ENCODE results near the gene TMEM178B. TPM values are rescaled to one million over a fixed set of nuclear protein-coding genes. Genes with fewer than 3 reads are reported as not detected.

Gene TMEM178B
- total and polyA plus RNA-seq, 2 of the 13 experiments (the other 11 are each of a cell fraction or from before 2014, with no cell fraction given), result 0.01 to 0.02 TPM

GRCh38 chr7:141184532-141185190 is 110.8 kb downstream of the TMEM178B start:
- no peak overlapping the region for H3K27ac ChIP-seq (ENCODE audit: extremely low read length, insufficient read depth, low read length)
- H3K9me3 ChIP-seq (ENCODE audit: low read length), result no peaks in the 10 kb centered on the region
- 37% methylated on average over 10 of the region's 10 CpGs for WGBS (ENCODE audit: low lambda C conversion rate)
- no peaks in the 10 kb centered on the region for H4K20me1 ChIP-seq (ENCODE audit: insufficient read depth, low read length)
- H3K9ac ChIP-seq (ENCODE audit: insufficient read depth, low read depth, low read length), result no peak overlapping the region
- ChIA-PET CTCF (ENCODE audit: low intra/inter-chr PET ratio, low total read pairs) (no interaction called here), POLR2A (no interaction called here)
- H3K27me3 ChIP-seq (ENCODE audit: control insufficient read depth in 1 of 2, insufficient read depth in 2 of 2, low read length in 2 of 2), result peaks cover 0 to 11% of the 10 kb centered on the region in 2 experiments; a peak in 1 of 5 replicates
- no TSS peak for BruUV-seq (replicated peaks)
- no peak overlapping the region for H3K4me3 ChIP-seq (replicated peaks in 1 of 3; ENCODE audit: insufficient read depth in 1 of 3, low read depth in 2 of 3, low read length in 3 of 3)
- TF ChIP-seq KLF12 (CRISPR knock-in tag; IDR thresholded peaks at IDR 0.05; ENCODE audit: borderline replicate concordance) (no peak), RXRB (CRISPR knock-in tag; IDR thresholded peaks at IDR 0.05; ENCODE audit: borderline replicate concordance) (no peak), GRHL1 (CRISPR knock-in tag; conservative IDR thresholded peaks at IDR 0.05) (no peak), ZNF160 (CRISPR knock-in tag; IDR thresholded peaks at IDR 0.05) (no peak), ZBTB20 (CRISPR knock-in tag; IDR thresholded peaks at IDR 0.05; ENCODE audit: borderline replicate concordance, low read depth) (no peak), KDM3A (CRISPR knock-in tag; IDR thresholded peaks at IDR 0.05; ENCODE audit: low read depth) (no peak), KAT2B (IDR thresholded peaks at IDR 0.05; ENCODE audit: borderline replicate concordance, low read depth, low read length) (no peak), ZMYM3 (CRISPR knock-in tag; IDR thresholded peaks at IDR 0.05) (no peak), HMGA1 (CRISPR knock-in tag; conservative IDR thresholded peaks at IDR 0.05) (no peak), ZNF644 (CRISPR knock-in tag; IDR thresholded peaks at IDR 0.05; ENCODE audit: low read depth) (no peak), TOPORS (CRISPR knock-in tag; IDR thresholded peaks at IDR 0.05) (no peak), GLI4 (CRISPR knock-in tag; IDR thresholded peaks at IDR 0.05; ENCODE audit: borderline replicate concordance) (no peak), ZNF496 (CRISPR knock-in tag; IDR thresholded peaks at IDR 0.05; ENCODE audit: insufficient replicate concordance) (no peak), FOXC1 (CRISPR knock-in tag; IDR thresholded peaks at IDR 0.05; ENCODE audit: borderline replicate concordance) (no peak), ZNF576 (CRISPR knock-in tag; IDR thresholded peaks at IDR 0.05) (no peak), KMT2B (CRISPR knock-in tag; IDR thresholded peaks at IDR 0.05) (no peak)
- no peaks in the 10 kb centered on the region for H3K36me3 ChIP-seq (replicated peaks in 1 of 2; ENCODE audit: control insufficient read depth in 1 of 2, insufficient read depth in 2 of 2, low read length in 2 of 2)
- in situ Hi-C loops (cut with HindIII; ENCODE audit: extremely low pct_ligation_motif_present, low pct_unique_long_range_greater_than_20kb), result no loop called here
- FAIRE-seq, result no peak
- no peak overlapping the region for H2AFZ ChIP-seq (ENCODE audit: low read length)
- ATAC-seq, result no peak
- intact Hi-C loops (cut with micrococcal nuclease; ENCODE audit: unreplicated experiment), result no loop called here
- no peaks in the 10 kb centered on the region for H3K4me1 ChIP-seq (ENCODE audit: insufficient read depth, low read length)
- H3K79me2 ChIP-seq (ENCODE audit: insufficient read depth, low read length), result no peaks in the 10 kb centered on the region
- DNase-seq (ENCODE audit: low spot score), result no peak
- no peak overlapping the region for H3K4me2 ChIP-seq (ENCODE audit: low read depth, low read length)

Measured in HepG2 (cell line).